KMS-11 (cell line): ENCODE results near the gene SGCG.

ENCODE experiments used
- H2AFZ ChIP-seq: fragments of 200-600 bp; sonication (generic); 2 replicates; pipeline ENCODE4 v1.6.1; 2016; ENCODE audit warnings: antibody characterized with exemption, mixed run types, low read depth
- H3K27ac ChIP-seq: fragments of 200-600 bp; sonication (generic); 2 replicates; pipeline ENCODE4 v1.6.1; 2016; ENCODE audit warnings: mild to moderate bottlenecking, mixed run types
- H3K27me3 ChIP-seq: fragments of 200-600 bp; sonication (generic); 2 replicates; pipeline ENCODE4 v1.6.1; 2017; ENCODE audit warnings: mild to moderate bottlenecking, low read depth, mixed run types, moderate library complexity; ENCODE audit not compliant: insufficient read depth
- H3K36me3 ChIP-seq: fragments of 200-600 bp; sonication (generic); 2 replicates; pipeline ENCODE4 v1.6.1; 2017; ENCODE audit warnings: mild to moderate bottlenecking, mixed run types; ENCODE audit not compliant: insufficient read depth
- H3K4me1 ChIP-seq: fragments of 200-600 bp; sonication (generic); 2 replicates; pipeline ENCODE4 v1.6.1; 2016; ENCODE audit warnings: mild to moderate bottlenecking, low read depth, mixed run types; ENCODE audit not compliant: poor library complexity, severe bottlenecking
- H3K4me2 ChIP-seq: fragments of 200-600 bp; sonication (generic); 2 replicates; pipeline ENCODE4 v1.7.0; 2016; ENCODE audit warnings: mild to moderate bottlenecking, mixed run types
- H3K4me3 ChIP-seq: fragments of 200-600 bp; sonication (generic); IDR thresholded peaks from 2 replicates; pipeline ENCODE4 v1.6.1; 2017; ENCODE audit warnings: low read depth, low read length, mixed read lengths; ENCODE audit not compliant: insufficient read depth
- H3K79me2 ChIP-seq: fragments of 200-600 bp; sonication (generic); 2 replicates; pipeline ENCODE4 v1.6.1; 2016; ENCODE audit warnings: low read depth, mixed run types; ENCODE audit not compliant: insufficient read depth
- H3K9ac ChIP-seq: fragments of 200-600 bp; sonication (generic); 2 replicates; pipeline ENCODE4 v1.6.1; 2016; ENCODE audit warnings: mild to moderate bottlenecking, mixed run types
- H4K20me1 ChIP-seq: fragments of 200-600 bp; sonication (generic); 2 replicates; pipeline ENCODE4 v1.6.1; 2016; ENCODE audit warnings: mild to moderate bottlenecking, mixed run types; ENCODE audit not compliant: insufficient read depth
- TF ChIP-seq, protein P1 (sequence below): fragments of 200-600 bp; sonication (generic); conservative IDR thresholded peaks from 2 replicates; pipeline ENCODE4 v1.6.1; 2017; ENCODE audit warnings: low read depth, mild to moderate bottlenecking, antibody characterized with exemption, low read length, moderate library complexity, mixed read lengths

The SGCG gene

DNA sequence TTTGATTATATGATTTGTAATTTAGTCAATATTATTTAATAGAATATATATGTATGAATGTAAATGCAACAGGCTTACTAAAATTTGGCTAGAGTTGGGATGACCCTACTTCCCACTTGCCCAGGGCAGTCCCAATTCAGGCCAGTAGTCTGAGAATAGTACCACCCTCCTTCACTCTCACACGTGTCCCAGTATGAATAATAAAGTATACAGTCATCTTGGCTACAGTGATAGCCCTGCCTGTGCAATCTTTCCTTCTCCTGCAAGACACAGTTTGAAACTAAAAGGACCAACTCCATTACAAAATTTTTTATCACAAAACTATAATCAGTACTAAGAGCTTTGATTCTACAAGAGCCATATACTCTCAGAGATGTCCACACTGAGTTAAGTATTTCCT lies 176.6 kb downstream of the SGCG start:
- H3K79me2 ChIP-seq = no peaks in the 10 kb centered on the region
- no peaks in the 10 kb centered on the region for H3K4me1 ChIP-seq
- H3K9ac ChIP-seq = no peak overlapping the region
- TF ChIP-seq, protein P1, sequence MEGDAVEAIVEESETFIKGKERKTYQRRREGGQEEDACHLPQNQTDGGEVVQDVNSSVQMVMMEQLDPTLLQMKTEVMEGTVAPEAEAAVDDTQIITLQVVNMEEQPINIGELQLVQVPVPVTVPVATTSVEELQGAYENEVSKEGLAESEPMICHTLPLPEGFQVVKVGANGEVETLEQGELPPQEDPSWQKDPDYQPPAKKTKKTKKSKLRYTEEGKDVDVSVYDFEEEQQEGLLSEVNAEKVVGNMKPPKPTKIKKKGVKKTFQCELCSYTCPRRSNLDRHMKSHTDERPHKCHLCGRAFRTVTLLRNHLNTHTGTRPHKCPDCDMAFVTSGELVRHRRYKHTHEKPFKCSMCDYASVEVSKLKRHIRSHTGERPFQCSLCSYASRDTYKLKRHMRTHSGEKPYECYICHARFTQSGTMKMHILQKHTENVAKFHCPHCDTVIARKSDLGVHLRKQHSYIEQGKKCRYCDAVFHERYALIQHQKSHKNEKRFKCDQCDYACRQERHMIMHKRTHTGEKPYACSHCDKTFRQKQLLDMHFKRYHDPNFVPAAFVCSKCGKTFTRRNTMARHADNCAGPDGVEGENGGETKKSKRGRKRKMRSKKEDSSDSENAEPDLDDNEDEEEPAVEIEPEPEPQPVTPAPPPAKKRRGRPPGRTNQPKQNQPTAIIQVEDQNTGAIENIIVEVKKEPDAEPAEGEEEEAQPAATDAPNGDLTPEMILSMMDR = no peak
- no peak overlapping the region for H3K27ac ChIP-seq
- no peaks in the 10 kb centered on the region for H3K36me3 ChIP-seq
- no peak overlapping the region for H3K4me3 ChIP-seq
- H3K4me2 ChIP-seq = no peak overlapping the region
- no peaks in the 10 kb centered on the region for H4K20me1 ChIP-seq
- H2AFZ ChIP-seq = no peak overlapping the region
- no peaks in the 10 kb centered on the region for H3K27me3 ChIP-seq

DNA sequence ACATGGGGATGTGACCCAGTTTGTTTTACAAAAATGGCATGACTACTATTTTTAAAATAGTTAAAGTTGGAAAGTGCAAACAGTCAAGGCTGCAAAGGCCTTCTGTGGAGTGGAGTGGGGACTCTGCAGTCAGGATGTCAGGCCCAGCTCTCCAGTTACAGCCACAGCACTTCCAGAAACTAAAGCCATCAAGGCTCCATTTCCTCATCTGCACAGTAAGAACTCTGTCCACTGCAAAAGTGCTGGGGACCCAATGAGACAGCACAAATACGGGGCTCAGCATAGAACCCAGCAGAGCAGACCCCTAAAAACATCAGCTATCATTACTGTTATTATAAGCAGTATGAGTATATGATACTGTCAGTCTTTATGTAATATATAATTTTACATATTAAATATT lies 179.1 kb downstream of the SGCG start:
- H4K20me1 ChIP-seq = no peaks in the 10 kb centered on the region
- no peaks in the 10 kb centered on the region for H3K36me3 ChIP-seq
- TF ChIP-seq, protein P1 = no peak
- H3K4me2 ChIP-seq = no peak overlapping the region
- no peak overlapping the region for H3K27ac ChIP-seq
- H2AFZ ChIP-seq = no peak overlapping the region
- no peaks in the 10 kb centered on the region for H3K4me1 ChIP-seq
- H3K4me3 ChIP-seq = no peak overlapping the region
- H3K9ac ChIP-seq = no peak overlapping the region
- no peaks in the 10 kb centered on the region for H3K79me2 ChIP-seq
- no peaks in the 10 kb centered on the region for H3K27me3 ChIP-seq

DNA sequence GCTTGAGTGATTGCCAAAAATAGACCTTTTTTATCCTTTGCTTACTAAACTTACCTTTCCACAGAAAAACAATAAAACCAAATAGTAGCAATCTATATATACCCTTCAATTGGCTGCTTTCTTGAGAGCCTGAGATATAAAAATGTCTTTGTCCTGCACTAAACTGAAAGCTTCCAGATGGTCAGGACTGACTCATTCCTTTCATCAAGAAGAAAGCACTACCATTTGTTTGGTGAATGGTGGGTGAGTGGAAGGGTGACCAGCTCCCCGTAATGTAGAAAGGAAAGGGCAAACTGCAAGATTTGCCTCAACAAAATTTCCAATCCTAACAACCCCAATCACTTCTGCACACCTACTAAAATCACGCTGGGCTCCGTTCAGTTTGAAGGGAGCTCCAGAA lies 184.9 kb downstream of the SGCG start:
- no peaks in the 10 kb centered on the region for H3K36me3 ChIP-seq
- H3K27me3 ChIP-seq = no peaks in the 10 kb centered on the region
- H4K20me1 ChIP-seq = no peaks in the 10 kb centered on the region
- H3K4me1 ChIP-seq = no peaks in the 10 kb centered on the region
- H3K27ac ChIP-seq = no peak overlapping the region
- no peaks in the 10 kb centered on the region for H3K79me2 ChIP-seq
- H3K9ac ChIP-seq = no peak overlapping the region
- H2AFZ ChIP-seq = no peak overlapping the region
- TF ChIP-seq, protein P1 = no peak
- no peak overlapping the region for H3K4me3 ChIP-seq
- H3K4me2 ChIP-seq = no peak overlapping the region

DNA sequence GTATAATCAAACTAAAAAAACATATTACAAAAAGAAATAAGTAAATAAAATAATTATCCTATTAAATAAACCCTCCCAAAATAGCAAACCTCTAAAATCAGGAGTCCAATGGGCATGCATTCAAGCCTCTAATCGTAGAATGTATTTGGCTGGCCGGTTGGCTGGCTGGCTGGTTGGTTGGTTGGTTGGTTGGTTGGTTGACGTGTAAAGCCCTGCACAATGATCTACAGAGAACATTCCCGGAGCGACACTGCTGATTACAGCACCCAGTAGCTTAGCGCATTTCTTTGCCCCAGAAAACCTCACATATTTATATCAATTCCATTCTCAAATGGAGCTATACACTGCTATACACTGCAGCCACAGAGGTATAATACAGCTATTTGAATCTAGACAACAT lies 187.1 kb downstream of the SGCG start:
- H3K27me3 ChIP-seq = no peaks in the 10 kb centered on the region
- TF ChIP-seq, protein P1 = no peak
- H3K27ac ChIP-seq = no peak overlapping the region
- no peak overlapping the region for H3K4me2 ChIP-seq
- H4K20me1 ChIP-seq = no peaks in the 10 kb centered on the region
- H3K36me3 ChIP-seq = no peaks in the 10 kb centered on the region
- no peak overlapping the region for H3K4me3 ChIP-seq
- H3K9ac ChIP-seq = no peak overlapping the region
- no peaks in the 10 kb centered on the region for H3K79me2 ChIP-seq
- peaks cover 2% of the 10 kb centered on the region for H3K4me1 ChIP-seq
- no peak overlapping the region for H2AFZ ChIP-seq
